PC-9 (cell line): ENCODE measurements around the gene PNCK.

Source experiments
- CTCF ChIP-seq: fragments of 200-600 bp; sonication (generic); conservative IDR thresholded peaks from 2 replicates; pipeline ENCODE4 v1.6.1; 2017; ENCODE audit warnings: mixed run types, antibody characterized with exemption, mild to moderate bottlenecking, moderate library complexity
- EZH2 ChIP-seq: fragments of 200-600 bp; sonication (generic); IDR thresholded peaks from 2 replicates; pipeline ENCODE4 v1.8.0; 2017; ENCODE audit warnings: antibody characterized with exemption, low read depth

GRCh38 chrX:153714256-153714655, 40.6 kb upstream of the PNCK start:
- TF ChIP-seq CTCF (no peak), EZH2 (no peak)
